ENCODE results near the gene KDF1.
A peak's percentile ranks its signal among the peaks of the same experiment; 100 is the strongest.
"Not testable (repeated sequence)": the region's sequence is repeated elsewhere in the genome, so short reads cannot be mapped to it uniquely, and the experiment has no call there.

Gene KDF1

GRCh38 chr1:26994020-26994786 lies 33.9 kb upstream of the KDF1 start:
- peak; percentile 23 for DNase-seq

DNA sequence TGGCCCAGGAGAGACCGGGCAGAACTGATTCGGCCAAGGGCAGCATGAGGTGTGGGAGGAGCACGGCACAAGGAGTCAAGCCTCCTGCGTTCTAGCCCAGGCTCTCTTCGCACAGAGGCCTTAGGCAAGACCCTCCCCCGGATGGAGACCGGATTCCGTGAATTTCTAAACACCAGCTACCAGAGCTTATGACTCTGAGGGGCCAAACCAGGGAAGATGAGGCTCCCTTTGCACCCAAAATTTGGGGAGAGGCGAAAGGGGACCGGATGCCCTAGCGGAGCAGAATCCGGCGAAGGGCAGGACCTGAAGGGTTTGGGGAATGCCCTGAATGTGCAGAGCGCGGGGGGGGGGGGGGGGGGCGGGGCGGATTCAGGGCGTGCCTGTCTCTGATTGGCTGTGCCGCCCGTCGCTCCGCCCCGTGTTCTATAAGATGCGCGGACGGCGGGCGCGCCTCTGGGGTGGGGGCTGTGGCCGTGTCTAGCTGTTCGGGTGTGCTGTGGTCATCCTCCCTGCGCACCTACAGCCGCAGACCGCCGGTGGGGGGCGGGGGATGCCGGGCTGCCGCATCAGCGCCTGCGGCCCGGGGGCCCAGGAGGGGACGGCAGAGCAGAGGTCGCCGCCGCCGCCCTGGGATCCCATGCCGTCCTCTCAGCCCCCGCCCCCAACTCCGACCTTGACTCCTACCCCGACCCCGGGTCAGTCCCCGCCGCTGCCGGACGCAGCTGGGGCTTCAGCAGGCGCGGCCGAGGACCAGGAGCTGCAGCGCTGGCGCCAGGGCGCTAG lies 33.2 kb upstream of the KDF1 start, which contains the start of gene TRNP1:
Gene TRNP1 (plus strand): TSS at position 456 of the 783 bp plus-strand sequence. CDS start 95 bp downstream, at position 551.
- DNase-seq, result peak; percentile 60

DNA sequence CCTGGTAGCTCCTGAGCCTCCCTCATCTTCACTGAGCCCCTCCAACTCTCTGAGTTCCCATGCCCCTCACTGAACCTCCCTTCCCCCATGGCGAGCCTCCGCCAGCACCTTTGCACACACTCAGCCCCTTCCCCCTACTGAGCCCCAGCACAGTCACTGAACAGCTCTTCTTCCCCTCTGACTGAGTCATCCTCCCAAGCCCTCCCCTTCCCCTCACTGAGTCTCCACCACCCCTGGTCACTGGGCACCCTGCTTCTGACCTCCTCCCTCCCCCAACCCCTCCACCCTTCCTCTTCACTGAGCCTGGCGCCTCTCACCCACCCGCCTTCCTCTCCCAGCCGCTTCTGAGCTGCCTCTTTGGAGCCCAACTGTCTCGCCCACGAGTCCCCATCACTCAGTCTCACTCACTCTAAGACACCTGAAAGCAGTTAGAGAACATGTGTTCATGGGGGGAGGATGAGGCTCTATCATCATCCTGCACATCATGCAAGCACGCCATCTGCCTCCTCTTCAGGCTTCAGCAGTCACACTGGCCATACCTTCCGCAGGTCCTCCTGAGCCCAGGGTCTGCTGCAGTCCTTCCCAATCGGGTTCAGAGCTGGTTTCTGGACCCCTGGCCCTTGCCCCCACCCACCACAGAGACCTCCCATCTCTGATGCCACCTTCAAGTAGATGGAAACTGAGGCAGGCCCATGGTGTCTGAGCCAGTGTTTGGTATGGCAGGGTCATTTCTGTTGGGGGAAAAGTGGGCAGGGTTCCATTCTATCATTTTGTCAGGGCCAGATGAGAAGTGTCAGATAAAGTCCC lies 31.2 kb upstream of the KDF1 start:
- peak; percentile 35 for DNase-seq

GRCh38 chr1:26989403-26990109 lies 29.3 kb upstream of the KDF1 start:
- DNase-seq, result not testable (repeated sequence)

- no peak for DNase-seq
These were observed 26.4 kb upstream of the KDF1 start for GRCh38 chr1:26986658-26987057.

DNA sequence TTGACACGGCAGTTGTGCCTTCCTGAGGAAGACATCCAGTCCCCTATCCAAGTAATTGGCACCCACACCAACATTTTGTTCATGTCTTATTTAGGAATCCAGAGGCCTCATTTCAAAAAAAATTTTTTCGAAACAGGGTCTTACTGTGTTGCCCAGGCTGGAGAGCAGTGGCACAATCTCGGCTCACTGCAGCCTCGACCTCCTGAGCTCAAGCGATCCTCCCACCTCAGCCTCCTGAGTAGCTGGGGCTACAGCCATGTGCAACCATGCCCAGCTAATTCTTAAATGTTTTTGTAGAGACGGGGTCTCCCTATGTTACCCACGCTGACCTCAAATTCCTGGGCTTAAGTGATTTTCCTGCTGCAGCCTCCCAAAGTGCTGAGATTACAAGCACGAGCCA lies 24.0 kb upstream of the KDF1 start:
- DNase-seq, result no peak

DNA sequence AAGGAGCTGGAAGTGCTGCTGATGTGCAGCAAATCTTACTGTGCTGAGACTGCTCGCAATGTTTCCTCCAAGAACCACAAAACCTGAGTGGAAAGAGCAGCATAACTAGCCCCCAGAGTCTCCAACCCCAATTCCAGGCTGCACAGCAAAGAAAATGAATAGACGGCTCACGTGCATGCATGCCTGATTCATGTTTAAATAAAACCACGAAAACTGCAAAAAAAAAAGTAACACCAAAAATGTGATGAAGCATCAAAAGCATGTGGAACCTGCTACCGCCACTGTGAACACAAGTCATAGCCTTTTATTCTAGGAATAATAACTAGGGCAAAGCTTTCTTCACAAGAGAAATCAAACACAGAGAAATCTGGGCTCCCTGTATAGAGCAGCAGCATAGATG lies 23.6 kb upstream of the KDF1 start:
- DNase-seq, result no peak

GRCh38 chr1:26981146-26981846 lies 21.0 kb upstream of the KDF1 start:
- DNase-seq, result no peak

- DNase-seq, result no peak
These were observed 18.6 kb upstream of the KDF1 start for GRCh38 chr1:26978901-26979300.

- no peak for DNase-seq
These were observed 16.6 kb upstream of the KDF1 start for GRCh38 chr1:26976621-26977510.

- no peak for DNase-seq
These were observed 12.6 kb upstream of the KDF1 start for GRCh38 chr1:26972821-26973220.

DNA sequence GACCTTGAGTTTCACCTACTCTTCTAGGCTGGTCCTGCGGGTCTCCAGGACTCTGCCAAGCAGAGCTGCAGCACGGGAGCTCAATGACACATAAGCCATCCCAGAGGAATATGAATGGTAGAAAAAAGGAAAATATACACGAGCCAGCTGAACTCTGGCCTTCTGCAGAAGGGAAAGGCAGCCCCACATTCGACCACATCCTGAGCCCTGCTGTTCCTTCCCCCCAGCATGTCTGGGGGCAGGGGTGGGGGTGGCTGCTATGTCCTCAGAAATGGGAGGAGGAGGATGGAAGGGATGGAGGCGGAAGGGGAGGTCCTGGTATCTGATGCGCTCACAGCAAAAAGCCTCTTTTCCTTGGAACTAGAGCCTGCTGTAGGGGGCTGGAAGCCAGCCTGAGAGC lies 12.1 kb upstream of the KDF1 start:
- DNase-seq, result no peak

GRCh38 chr1:26971590-26971989 lies 11.3 kb upstream of the KDF1 start:
- DNase-seq, result no peak

GRCh38 chr1:26970810-26971209 lies 10.5 kb upstream of the KDF1 start:
- no peak for DNase-seq

DNA sequence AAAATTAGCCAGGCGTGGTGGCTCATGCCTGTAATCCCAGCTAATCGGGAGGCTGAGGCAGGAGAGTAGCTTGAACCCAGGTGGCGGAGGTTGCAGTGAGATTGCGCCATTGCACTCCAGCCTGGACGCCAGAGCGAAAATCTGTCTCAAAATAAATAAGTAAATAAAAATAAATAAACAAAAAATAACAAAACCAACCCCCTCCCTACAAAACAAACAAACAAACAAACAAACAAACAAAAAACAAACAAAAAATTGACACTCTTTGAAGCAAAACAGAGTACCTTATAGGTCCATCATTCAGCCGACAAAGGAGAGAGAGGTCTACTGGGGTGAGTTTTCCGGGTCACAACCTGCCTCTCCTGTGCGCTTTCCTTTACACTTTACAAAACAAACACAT lies 5.4 kb upstream of the KDF1 start:
- no peak for DNase-seq

DNA sequence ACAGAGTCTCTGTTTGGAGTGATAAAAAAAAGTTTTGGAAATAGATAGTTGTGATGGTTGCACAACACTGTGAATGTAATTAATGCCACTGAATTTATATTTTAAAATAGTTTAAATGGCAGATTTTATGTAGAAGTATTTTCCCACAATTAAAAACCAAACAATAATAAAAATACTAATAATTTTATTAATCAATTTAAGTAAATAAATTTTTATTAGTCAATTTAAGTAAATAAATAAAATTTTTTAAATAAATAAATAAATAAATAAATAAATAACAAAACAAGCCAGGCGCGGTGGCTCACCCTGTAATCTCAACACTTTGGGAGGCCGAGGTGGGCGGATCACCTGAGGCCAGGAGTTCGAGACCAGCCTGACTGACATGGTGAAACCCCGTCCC lies 4.9 kb upstream of the KDF1 start:
- no peak for DNase-seq

GRCh38 chr1:26961826-26962225 lies 1.6 kb upstream of the KDF1 start:
- DNase-seq, result no peak

DNA sequence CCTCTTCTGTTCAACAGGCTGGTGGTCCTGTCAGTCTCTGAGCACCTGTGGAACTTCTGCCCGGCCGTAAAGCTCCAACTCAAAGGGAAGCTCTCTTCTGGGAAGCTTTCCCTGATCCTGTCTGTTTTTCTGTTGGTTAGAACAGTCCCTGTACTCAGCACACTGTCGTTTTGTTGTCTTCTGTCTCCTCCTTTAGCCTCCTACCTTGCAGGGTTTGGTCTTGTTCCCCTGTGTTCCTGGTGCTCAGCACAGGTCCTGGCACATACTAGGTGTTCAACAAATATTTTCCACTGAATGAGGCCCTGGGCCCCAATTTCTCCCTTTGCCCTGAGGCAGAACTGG lies 328 bp upstream of the KDF1 start:
- DNase-seq, result no peak

DNA sequence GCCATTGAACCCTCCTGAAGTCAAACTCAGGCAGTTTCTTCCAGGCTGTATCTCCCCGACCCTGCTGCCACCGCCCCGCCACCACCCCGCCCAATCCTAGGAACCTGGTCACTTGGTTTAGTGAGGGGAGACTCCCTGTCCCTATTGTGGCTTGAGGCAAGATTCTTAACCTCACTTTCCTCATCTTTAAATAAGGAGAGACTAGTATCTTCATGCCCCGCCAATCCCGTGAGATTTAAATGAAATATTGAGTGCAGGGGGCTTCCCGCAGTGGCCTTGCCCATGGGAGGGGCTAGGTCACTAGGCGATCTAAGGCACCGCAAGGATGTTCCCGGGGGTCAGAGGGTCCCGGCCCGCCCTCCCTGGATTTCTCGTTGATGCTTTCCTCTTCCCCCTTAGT lies 998 bp downstream of the KDF1 start:
- no peak for DNase-seq

DNA sequence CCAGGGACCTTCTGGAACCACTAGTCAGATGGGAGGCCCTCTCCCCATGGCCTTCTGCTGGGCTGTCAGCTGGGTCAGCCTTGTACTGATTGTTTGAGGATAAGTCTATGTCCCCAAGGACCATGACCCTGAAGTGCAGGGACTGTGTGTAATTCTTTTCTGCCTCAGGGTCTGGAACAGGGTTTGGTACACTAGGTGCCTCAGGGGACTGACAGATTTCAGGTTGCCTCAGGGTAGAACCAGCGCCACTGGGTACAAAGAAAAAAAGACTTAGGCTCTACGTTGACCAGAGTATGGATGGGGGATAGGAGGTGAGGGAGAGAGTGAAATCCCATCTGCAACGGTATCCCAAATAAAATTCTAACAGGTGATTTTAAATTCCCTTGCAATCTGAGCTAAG lies 3.0 kb downstream of the KDF1 start:
- DNase-seq, result no peak

GRCh38 chr1:26956321-26956720 lies 3.9 kb downstream of the KDF1 start:
- DNase-seq, result no peak

Data from stimulated activated CD4-positive, alpha-beta T cell treated with anti-CD3 and anti-CD28 coated beads, Interleukin-1b, Interleukin-23, amount 100 ng/mL, for 48 hours (primary cell).